Liver (tissue), 9 donors: ENCODE measurements around the gene ATP11A. TPM values are rescaled to one million over a fixed set of nuclear protein-coding genes. Genes with fewer than 3 reads are reported as not detected.

ENCODE experiments used
- DNase-seq: peaks from one replicate; pipeline ENCODE4 v3.0.0-alpha.2; 2017; ENCODE audit warnings: low spot score
- H3K27ac ChIP-seq, 2 donors: one replicate each; pipeline ENCODE4 v1.7.0; 2013; ENCODE audit warnings: inconsistent platforms in 2 of 2, low read length in 2 of 2, control low read depth in 1 of 2, low read depth in 1 of 2, mild to moderate bottlenecking in 1 of 2
- H3K27me3 ChIP-seq, 4 donors: one replicate each; pipeline versions ENCODE4 v1.6.1 to v1.7.0; 2013; ENCODE audit warnings: low read length in 3 of 4, inconsistent platforms in 1 of 4, mild to moderate bottlenecking in 1 of 4, moderate library complexity in 1 of 4; ENCODE audit not compliant: control insufficient read depth in 4 of 4, insufficient read depth in 4 of 4
- H3K36me3 ChIP-seq, 4 donors: one replicate each; pipeline versions ENCODE4 v1.6.1 to v1.7.0; 2013; ENCODE audit warnings: low read length in 3 of 4, mild to moderate bottlenecking in 3 of 4, low read depth in 1 of 4, moderate library complexity in 1 of 4; ENCODE audit not compliant: control insufficient read depth in 4 of 4, insufficient read depth in 3 of 4
- H3K4me1 ChIP-seq, 4 donors: one replicate each; pipeline versions ENCODE4 v1.6.1 to v1.7.0; 2013; ENCODE audit warnings: low read length in 3 of 4, mild to moderate bottlenecking in 3 of 4, moderate library complexity in 1 of 4; ENCODE audit not compliant: control insufficient read depth in 4 of 4, insufficient read depth in 4 of 4
- H3K4me3 ChIP-seq, 3 donors: one replicate each; pipeline versions ENCODE4 v1.6.1 to v1.7.0; 2013; ENCODE audit warnings: low read length in 3 of 3, control low read depth in 1 of 3, low read depth in 1 of 3, mild to moderate bottlenecking in 1 of 3
- H3K9ac ChIP-seq, 2 donors: one replicate each; pipeline ENCODE4 v1.7.0; 2013; ENCODE audit warnings: low read length in 2 of 2, mild to moderate bottlenecking in 2 of 2, moderate library complexity in 2 of 2, control low read depth in 1 of 2, low read depth in 1 of 2
- H3K9me3 ChIP-seq, 4 donors: one replicate each; pipeline versions ENCODE4 v1.6.1 to v1.7.0; 2013; ENCODE audit warnings: low read length in 3 of 4; ENCODE audit not compliant: control insufficient read depth in 4 of 4
- EGR1 ChIP-seq, 2 donors: IDR thresholded peaks; 2 replicates each; pipeline ENCODE4 v1.6.1; 2016 to 2018; ENCODE audit warnings: antibody characterized with exemption in 2 of 2, low read depth in 2 of 2
- FOXA1 ChIP-seq: IDR thresholded peaks from 2 replicates; pipeline ENCODE4 v1.6.1; 2016; ENCODE audit warnings: antibody characterized with exemption
- FOXA2 ChIP-seq: IDR thresholded peaks from 2 replicates; pipeline ENCODE4 v1.6.1; 2016; ENCODE audit warnings: antibody characterized with exemption
- GABPA ChIP-seq, 2 donors: IDR thresholded peaks in 1 of 2; conservative IDR thresholded peaks in 1 of 2; 2 replicates each; pipeline ENCODE4 v1.6.1; 2016; ENCODE audit warnings: antibody characterized with exemption in 2 of 2, mild to moderate bottlenecking in 1 of 2, moderate library complexity in 1 of 2
- HNF4G ChIP-seq: IDR thresholded peaks from 2 replicates; pipeline ENCODE4 v1.6.1; 2016; ENCODE audit warnings: antibody characterized with exemption
- JUND ChIP-seq, 2 donors: IDR thresholded peaks; 2 replicates each; pipeline ENCODE4 v1.6.1; 2016; ENCODE audit warnings: antibody characterized with exemption in 2 of 2
- NR2F2 ChIP-seq: IDR thresholded peaks from 2 replicates; pipeline ENCODE4 v1.6.1; 2016; ENCODE audit warnings: antibody characterized with exemption
- RXRA ChIP-seq, 2 donors: IDR thresholded peaks; 2 replicates each; pipeline ENCODE4 v1.6.1; 2017 to 2018; ENCODE audit warnings: antibody characterized with exemption in 2 of 2, mild to moderate bottlenecking in 1 of 2
- SP1 ChIP-seq: IDR thresholded peaks from 2 replicates; pipeline ENCODE4 v1.6.1; 2018; ENCODE audit warnings: antibody characterized with exemption, mild to moderate bottlenecking
- TAF1 ChIP-seq: conservative IDR thresholded peaks from 2 replicates; pipeline ENCODE4 v1.6.1; 2016; ENCODE audit warnings: antibody characterized with exemption, mild to moderate bottlenecking
- YY1 ChIP-seq: IDR thresholded peaks from 2 replicates; pipeline ENCODE4 v1.6.1; 2016; ENCODE audit warnings: antibody characterized with exemption, mild to moderate bottlenecking
- WGBS: extraction: QIAGEN DNeasy Blood & Tissue Kit; methylation state at CpG from one replicate; pipeline ENCODE4 v1.1.7; 2013; 5-methylcytosine and 5-hydroxymethylcytosine counted together
- polyA plus RNA-seq, 2 donors: library from polyadenylated mRNA; stranded (reverse) in 1 of 2; unstranded in 1 of 2; fragments of 200-250 nt in 1 of 2; fragments of >200 nt in 1 of 2; fragmentation: Nextera tagmentation in 1 of 2; extraction: Ambion mirVana in 1 of 2; gene quantifications; one replicate each; pipeline versions ENCODE4 v1.2.1 to v1.2.3, GENCODE V29; 2013 to 2015
- total RNA-seq, 2 donors: library from RNA; depleted of rRNA; stranded (reverse); fragments of >200 nt; gene quantifications; one replicate each; pipeline ENCODE4 v1.2.3, GENCODE V29; 2014
- TF ChIP-seq, protein P1 (sequence below): fragments of 150-350 bp; IDR thresholded peaks from 2 replicates; pipeline ENCODE4 v1.5.1; 2017; ENCODE audit warnings: improper control_type of control experiment, low read depth, low read length; ENCODE audit not compliant: missing input control
- TF ChIP-seq, protein P2 (sequence below): IDR thresholded peaks from 2 replicates; pipeline ENCODE4 v1.6.1; 2016; ENCODE audit warnings: antibody characterized with exemption
- TF ChIP-seq, protein P3 (sequence below): IDR thresholded peaks from 2 replicates; pipeline ENCODE4 v1.6.1; 2016; ENCODE audit warnings: antibody characterized with exemption, mild to moderate bottlenecking
- TF ChIP-seq, protein P4 (sequence below): IDR thresholded peaks from 2 replicates; pipeline ENCODE4 v1.6.1; 2016; ENCODE audit warnings: antibody characterized with exemption
- TF ChIP-seq, protein P5 (sequence below): IDR thresholded peaks from 2 replicates; pipeline ENCODE4 v1.6.1; 2016; ENCODE audit warnings: antibody characterized with exemption
- donor health status: healthy.
- donor health status: healthy.
- donor health status: healthy.
- donor health status: healthy.
- donor health status: healthy.

Gene ATP11A
- total and polyA plus RNA-seq, 4 donors: 8.7 to 27.9 (median 13.8) TPM

DNA sequence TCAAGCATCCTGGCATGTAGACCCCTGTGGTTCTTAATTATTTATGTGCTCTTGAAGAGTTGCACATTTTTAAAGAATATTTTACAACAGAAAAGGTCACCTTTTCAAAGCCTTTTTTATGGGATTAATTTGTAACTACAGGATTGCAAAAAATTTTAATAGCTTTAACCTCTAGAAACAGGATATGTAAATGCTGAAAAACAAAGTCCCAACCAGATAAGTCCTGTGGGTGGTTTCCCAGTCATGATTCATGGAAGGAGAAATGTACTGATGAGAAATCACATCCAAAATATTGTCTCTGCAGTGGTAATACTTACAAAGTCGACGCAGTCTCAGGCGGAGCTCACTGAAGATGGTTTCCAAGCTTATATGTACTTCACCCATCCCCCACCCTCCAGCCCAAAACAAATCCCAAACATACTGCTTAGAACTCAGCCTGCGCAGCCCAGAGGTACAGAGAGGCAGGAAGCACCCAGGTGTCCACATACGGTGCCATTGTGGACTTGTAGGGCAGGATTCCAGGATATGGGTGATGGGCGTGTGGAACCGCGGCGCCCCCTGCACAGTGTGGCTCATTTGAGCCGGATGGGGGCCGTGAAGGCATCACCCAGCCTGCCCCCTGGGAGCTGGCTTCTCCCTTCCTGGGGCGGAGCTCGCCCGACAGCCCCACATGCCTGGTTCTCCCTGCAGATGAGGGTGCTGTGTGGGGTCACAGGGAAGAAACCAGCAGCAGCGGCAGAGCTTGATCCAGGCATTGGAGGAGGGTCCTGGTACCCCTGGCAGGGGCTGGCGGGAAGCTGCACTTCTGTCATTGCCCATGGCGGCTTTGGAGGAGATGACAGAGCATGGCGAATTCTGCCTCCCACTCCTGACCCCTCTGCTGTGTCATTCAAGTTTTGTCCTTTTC, 101.2 kb downstream of the ATP11A start:
- Histone ChIP-seq H3K27ac (no peak overlapping the region), H3K9ac (no peak overlapping the region), H3K9me3 (no peaks in the 10 kb centered on the region), H3K36me3 (peaks cover 0 to 3% (median 1%) of the 10 kb centered on the region in 4 donors), H3K27me3 (no peaks in the 10 kb centered on the region), H3K4me3 (no peak overlapping the region), H3K4me1 (peaks cover 0 to 5% (median 1%) of the 10 kb centered on the region in 4 donors)
- WGBS: 96% methylated on average over 18 of the region's 18 CpGs
- TF ChIP-seq RXRA (IDR thresholded peaks at IDR 0.05): no peak
- TF ChIP-seq, protein P1, sequence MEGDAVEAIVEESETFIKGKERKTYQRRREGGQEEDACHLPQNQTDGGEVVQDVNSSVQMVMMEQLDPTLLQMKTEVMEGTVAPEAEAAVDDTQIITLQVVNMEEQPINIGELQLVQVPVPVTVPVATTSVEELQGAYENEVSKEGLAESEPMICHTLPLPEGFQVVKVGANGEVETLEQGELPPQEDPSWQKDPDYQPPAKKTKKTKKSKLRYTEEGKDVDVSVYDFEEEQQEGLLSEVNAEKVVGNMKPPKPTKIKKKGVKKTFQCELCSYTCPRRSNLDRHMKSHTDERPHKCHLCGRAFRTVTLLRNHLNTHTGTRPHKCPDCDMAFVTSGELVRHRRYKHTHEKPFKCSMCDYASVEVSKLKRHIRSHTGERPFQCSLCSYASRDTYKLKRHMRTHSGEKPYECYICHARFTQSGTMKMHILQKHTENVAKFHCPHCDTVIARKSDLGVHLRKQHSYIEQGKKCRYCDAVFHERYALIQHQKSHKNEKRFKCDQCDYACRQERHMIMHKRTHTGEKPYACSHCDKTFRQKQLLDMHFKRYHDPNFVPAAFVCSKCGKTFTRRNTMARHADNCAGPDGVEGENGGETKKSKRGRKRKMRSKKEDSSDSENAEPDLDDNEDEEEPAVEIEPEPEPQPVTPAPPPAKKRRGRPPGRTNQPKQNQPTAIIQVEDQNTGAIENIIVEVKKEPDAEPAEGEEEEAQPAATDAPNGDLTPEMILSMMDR: no peak
- no peak for TF ChIP-seq JUND (IDR thresholded peaks at IDR 0.05)
- TF ChIP-seq, protein P2, sequence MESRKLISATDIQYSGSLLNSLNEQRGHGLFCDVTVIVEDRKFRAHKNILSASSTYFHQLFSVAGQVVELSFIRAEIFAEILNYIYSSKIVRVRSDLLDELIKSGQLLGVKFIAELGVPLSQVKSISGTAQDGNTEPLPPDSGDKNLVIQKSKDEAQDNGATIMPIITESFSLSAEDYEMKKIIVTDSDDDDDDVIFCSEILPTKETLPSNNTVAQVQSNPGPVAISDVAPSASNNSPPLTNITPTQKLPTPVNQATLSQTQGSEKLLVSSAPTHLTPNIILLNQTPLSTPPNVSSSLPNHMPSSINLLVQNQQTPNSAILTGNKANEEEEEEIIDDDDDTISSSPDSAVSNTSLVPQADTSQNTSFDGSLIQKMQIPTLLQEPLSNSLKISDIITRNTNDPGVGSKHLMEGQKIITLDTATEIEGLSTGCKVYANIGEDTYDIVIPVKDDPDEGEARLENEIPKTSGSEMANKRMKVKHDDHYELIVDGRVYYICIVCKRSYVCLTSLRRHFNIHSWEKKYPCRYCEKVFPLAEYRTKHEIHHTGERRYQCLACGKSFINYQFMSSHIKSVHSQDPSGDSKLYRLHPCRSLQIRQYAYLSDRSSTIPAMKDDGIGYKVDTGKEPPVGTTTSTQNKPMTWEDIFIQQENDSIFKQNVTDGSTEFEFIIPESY: no peak
- no peak for TF ChIP-seq FOXA2
- no peak for TF ChIP-seq TAF1
- no peak for TF ChIP-seq NR2F2
- TF ChIP-seq, protein P3, sequence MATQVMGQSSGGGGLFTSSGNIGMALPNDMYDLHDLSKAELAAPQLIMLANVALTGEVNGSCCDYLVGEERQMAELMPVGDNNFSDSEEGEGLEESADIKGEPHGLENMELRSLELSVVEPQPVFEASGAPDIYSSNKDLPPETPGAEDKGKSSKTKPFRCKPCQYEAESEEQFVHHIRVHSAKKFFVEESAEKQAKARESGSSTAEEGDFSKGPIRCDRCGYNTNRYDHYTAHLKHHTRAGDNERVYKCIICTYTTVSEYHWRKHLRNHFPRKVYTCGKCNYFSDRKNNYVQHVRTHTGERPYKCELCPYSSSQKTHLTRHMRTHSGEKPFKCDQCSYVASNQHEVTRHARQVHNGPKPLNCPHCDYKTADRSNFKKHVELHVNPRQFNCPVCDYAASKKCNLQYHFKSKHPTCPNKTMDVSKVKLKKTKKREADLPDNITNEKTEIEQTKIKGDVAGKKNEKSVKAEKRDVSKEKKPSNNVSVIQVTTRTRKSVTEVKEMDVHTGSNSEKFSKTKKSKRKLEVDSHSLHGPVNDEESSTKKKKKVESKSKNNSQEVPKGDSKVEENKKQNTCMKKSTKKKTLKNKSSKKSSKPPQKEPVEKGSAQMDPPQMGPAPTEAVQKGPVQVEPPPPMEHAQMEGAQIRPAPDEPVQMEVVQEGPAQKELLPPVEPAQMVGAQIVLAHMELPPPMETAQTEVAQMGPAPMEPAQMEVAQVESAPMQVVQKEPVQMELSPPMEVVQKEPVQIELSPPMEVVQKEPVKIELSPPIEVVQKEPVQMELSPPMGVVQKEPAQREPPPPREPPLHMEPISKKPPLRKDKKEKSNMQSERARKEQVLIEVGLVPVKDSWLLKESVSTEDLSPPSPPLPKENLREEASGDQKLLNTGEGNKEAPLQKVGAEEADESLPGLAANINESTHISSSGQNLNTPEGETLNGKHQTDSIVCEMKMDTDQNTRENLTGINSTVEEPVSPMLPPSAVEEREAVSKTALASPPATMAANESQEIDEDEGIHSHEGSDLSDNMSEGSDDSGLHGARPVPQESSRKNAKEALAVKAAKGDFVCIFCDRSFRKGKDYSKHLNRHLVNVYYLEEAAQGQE: no peak
- TF ChIP-seq FOXA1: no peak
- TF ChIP-seq, protein P4, sequence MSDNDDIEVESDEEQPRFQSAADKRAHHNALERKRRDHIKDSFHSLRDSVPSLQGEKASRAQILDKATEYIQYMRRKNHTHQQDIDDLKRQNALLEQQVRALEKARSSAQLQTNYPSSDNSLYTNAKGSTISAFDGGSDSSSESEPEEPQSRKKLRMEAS: no peak
- TF ChIP-seq EGR1 (IDR thresholded peaks at IDR 0.05; ENCODE audit: low read depth in 2 of 2): no peak
- no peak for TF ChIP-seq SP1
- no peak for TF ChIP-seq GABPA (IDR thresholded peaks at IDR 0.05 in 1 of 2, conservative IDR thresholded peaks at IDR 0.05 in 1 of 2)
- TF ChIP-seq HNF4G: no peak
- no peak for TF ChIP-seq YY1
- TF ChIP-seq, protein P5, sequence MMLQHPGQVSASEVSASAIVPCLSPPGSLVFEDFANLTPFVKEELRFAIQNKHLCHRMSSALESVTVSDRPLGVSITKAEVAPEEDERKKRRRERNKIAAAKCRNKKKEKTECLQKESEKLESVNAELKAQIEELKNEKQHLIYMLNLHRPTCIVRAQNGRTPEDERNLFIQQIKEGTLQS: no peak
- DNase-seq: no peak
